SK-N-MC (cell line): Measurements from ENCODE around the gene SKAP2.

Experiments
- DNase-seq: peaks from one replicate; pipeline ENCODE4 v3.0.0-alpha.2; 2011; ENCODE audit warnings: low read depth, low spot score
- H3K27ac ChIP-seq: fragments of 200-600 bp; sonication (generic); 2 replicates; pipeline ENCODE4 v1.5.1; 2016; ENCODE audit warnings: mixed run types
- H3K36me3 ChIP-seq: fragments of 200-600 bp; sonication (generic); 2 replicates; pipeline ENCODE4 v1.6.1; 2017; ENCODE audit warnings: antibody characterized with exemption, low read length, mixed read lengths; ENCODE audit not compliant: insufficient read depth
- H3K4me3 ChIP-seq: fragments of 200-600 bp; sonication (generic); 2 replicates; pipeline ENCODE4 v1.5.1; 2016
- H3K9ac ChIP-seq: fragments of 200-600 bp; sonication (generic); 2 replicates; pipeline ENCODE4 v1.8.0; 2017; ENCODE audit warnings: mixed run types, mixed read lengths; ENCODE audit not compliant: insufficient read length
- H3K9me3 ChIP-seq: fragments of 200-600 bp; sonication (generic); 2 replicates; pipeline ENCODE4 v1.6.1; 2017; ENCODE audit warnings: low read depth, mild to moderate bottlenecking, antibody characterized with exemption, low read length, moderate library complexity, mixed read lengths
- EZH2 ChIP-seq: fragments of 200-600 bp; sonication (generic); IDR thresholded peaks from one replicate; pipeline ENCODE4 v1.6.1; 2017; ENCODE audit warnings: antibody characterized with exemption
- FOXP2 ChIP-seq: optimal IDR thresholded peaks from 2 replicates; pipeline ENCODE3; 2011; ENCODE audit warnings: mild to moderate bottlenecking, moderate library complexity; ENCODE audit not compliant: insufficient read depth; ENCODE audit errors: extremely low read length, control extremely low read depth
- POLR2AphosphoS5 ChIP-seq: IDR thresholded peaks from 2 replicates; pipeline ENCODE4 v1.6.1; 2012; ENCODE audit warnings: mild to moderate bottlenecking, low read depth, low read length, borderline replicate concordance

SKAP2 gene

GRCh38 chr7:26690135-26690805 lies 174.1 kb downstream of the SKAP2 start:
- no peak for DNase-seq
- Histone ChIP-seq H3K27ac (no peak overlapping the region), H3K36me3 (no peaks in the 10 kb centered on the region), H3K9ac (no peak overlapping the region), H3K4me3 (no peak overlapping the region), H3K9me3 (no peaks in the 10 kb centered on the region)
- TF ChIP-seq FOXP2: no peak
- no peak for TF ChIP-seq POLR2AphosphoS5
- no peak for TF ChIP-seq EZH2

GRCh38 chr7:26688936-26689506 lies 175.4 kb downstream of the SKAP2 start:
- Histone ChIP-seq H3K9me3 (no peaks in the 10 kb centered on the region), H3K4me3 (no peak overlapping the region), H3K36me3 (no peaks in the 10 kb centered on the region), H3K9ac (no peak overlapping the region), H3K27ac (no peak overlapping the region)
- DNase-seq: no peak
- no peak for TF ChIP-seq EZH2
- TF ChIP-seq POLR2AphosphoS5: no peak
- TF ChIP-seq FOXP2: no peak

- Histone ChIP-seq H3K9me3 (no peaks in the 10 kb centered on the region), H3K4me3 (no peak overlapping the region), H3K27ac (no peak overlapping the region), H3K36me3 (no peaks in the 10 kb centered on the region), H3K9ac (no peak overlapping the region)
- no peak for DNase-seq
- TF ChIP-seq POLR2AphosphoS5 (no peak), FOXP2 (no peak), EZH2 (no peak)
Measured at GRCh38 chr7:26688388-26688787, 176.0 kb downstream of the SKAP2 start.

GRCh38 chr7:26687032-26687431 lies 177.4 kb downstream of the SKAP2 start:
- Histone ChIP-seq H3K27ac (no peak overlapping the region), H3K9ac (no peak overlapping the region), H3K9me3 (no peaks in the 10 kb centered on the region), H3K36me3 (no peaks in the 10 kb centered on the region), H3K4me3 (no peak overlapping the region)
- TF ChIP-seq POLR2AphosphoS5 (no peak), EZH2 (no peak), FOXP2 (no peak)
- DNase-seq: no peak

GRCh38 chr7:26686448-26686981 lies 177.9 kb downstream of the SKAP2 start:
- Histone ChIP-seq H3K9ac (no peak overlapping the region), H3K27ac (no peak overlapping the region)

GRCh38 chr7:26685606-26686005 lies 178.8 kb downstream of the SKAP2 start:
- no peak for DNase-seq
- Histone ChIP-seq H3K36me3 (no peaks in the 10 kb centered on the region), H3K9ac (no peak overlapping the region), H3K4me3 (no peak overlapping the region), H3K9me3 (no peaks in the 10 kb centered on the region), H3K27ac (no peak overlapping the region)
- TF ChIP-seq EZH2 (no peak), POLR2AphosphoS5 (no peak), FOXP2 (no peak)

More at GRCh38 chr7:26686448-26686981, 177.9 kb downstream of the SKAP2 start:
- no peak overlapping the region for H3K4me3 ChIP-seq
- TF ChIP-seq EZH2 (no peak), POLR2AphosphoS5 (no peak), FOXP2 (no peak)
- no peaks in the 10 kb centered on the region for H3K36me3 ChIP-seq
- no peak for DNase-seq
- H3K9me3 ChIP-seq: no peaks in the 10 kb centered on the region

GRCh38 chr7:26684447-26684846 lies 179.9 kb downstream of the SKAP2 start:
- DNase-seq: no peak
- Histone ChIP-seq H3K27ac (no peak overlapping the region), H3K36me3 (no peaks in the 10 kb centered on the region), H3K9ac (no peak overlapping the region), H3K9me3 (no peaks in the 10 kb centered on the region), H3K4me3 (no peak overlapping the region)
- TF ChIP-seq EZH2: no peak

- H3K36me3 ChIP-seq: no peaks in the 10 kb centered on the region
- no peak overlapping the region for H3K9ac ChIP-seq
- H3K27ac ChIP-seq: no peak overlapping the region
- no peak for DNase-seq
- no peaks in the 10 kb centered on the region for H3K9me3 ChIP-seq
- TF ChIP-seq EZH2 (no peak), FOXP2 (no peak)
- no peak overlapping the region for H3K4me3 ChIP-seq
Measured at GRCh38 chr7:26683277-26683676, 181.1 kb downstream of the SKAP2 start.
